NCI-H446 treated with DMSO at 0.1 percent for 48 hours (cell line): ENCODE results near the gene PCA3.

Experiments used
- DNase-seq: peaks from one replicate; lab custom pipeline; 2025; lab: John Stamatoyannopoulos, UW

Gene PCA3

DNA sequence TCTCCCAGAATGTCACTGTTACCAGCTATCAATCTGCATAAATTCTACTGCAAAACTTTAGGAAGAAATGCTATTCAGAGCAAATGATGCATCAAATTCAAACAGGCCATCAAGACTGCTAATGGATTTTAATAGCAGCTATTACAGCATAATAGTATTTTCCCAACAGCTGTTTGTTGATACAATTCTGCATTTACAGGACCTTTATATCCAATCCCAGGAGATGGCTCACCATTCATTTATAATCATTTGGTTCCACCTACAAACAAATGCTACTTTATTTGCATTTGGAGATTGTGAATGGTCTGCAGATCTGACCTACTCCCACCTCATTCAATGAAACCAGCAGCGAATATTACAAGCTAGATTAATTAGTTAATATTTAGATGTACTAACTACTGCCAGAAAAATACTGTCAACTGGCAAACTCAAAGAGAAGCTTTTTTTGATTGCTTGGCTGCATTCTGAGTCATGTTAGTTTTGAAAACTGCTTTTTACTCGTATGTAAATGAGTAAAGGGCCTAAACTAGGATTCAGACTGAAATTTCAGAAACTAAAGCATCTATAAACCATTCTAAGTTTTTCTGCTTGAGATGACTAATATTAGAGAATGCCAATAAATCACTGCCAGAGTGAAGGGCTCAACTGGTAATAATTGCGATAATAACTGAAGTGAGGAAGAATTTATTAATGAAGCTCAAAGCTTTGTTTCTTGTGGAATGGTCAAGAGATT is 7.1 kb upstream of the PCA3 start:
- DNase-seq, result no peak

DNA sequence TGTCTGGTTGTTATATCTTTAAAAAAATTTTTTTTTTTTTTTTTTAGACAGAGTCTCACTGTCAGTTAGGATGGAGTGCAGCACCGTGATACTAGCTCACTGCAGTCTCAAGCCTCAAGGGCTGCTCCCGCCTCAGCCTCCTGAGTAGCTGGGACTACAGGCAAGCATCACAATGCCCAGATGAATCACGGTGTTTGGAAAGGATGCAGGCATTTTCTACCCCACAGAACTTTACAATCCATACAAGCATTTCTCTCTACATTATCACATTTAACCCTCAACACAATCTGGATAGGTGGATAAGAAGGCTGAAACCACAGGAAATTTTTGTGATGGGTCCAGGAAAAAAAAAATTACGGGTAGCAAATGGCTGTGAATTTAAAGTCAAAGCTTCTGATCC is 5.8 kb upstream of the PCA3 start:
- DNase-seq, result no peak

GRCh38 chr9:76759732-76760131 is 4.5 kb upstream of the PCA3 start:
- no peak for DNase-seq

DNA sequence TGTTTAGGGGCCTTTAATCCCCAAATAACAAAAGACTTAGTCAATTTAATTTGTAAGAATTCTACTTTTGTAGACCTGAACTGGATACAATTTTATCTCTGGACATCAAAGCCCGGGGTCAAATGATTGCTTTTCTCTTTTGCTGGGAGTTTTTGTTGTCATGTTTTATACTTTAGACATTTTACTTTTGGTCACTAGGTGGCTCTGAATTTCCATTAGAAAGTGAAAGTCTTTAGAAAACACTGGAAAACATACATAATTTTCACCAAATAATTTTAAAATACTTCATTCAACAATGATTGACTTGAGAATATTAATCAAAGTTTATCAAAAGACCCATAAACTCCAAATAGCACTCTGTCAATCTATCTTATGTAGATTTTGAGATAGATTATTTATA is 2.8 kb upstream of the PCA3 start:
- DNase-seq, result no peak

DNA sequence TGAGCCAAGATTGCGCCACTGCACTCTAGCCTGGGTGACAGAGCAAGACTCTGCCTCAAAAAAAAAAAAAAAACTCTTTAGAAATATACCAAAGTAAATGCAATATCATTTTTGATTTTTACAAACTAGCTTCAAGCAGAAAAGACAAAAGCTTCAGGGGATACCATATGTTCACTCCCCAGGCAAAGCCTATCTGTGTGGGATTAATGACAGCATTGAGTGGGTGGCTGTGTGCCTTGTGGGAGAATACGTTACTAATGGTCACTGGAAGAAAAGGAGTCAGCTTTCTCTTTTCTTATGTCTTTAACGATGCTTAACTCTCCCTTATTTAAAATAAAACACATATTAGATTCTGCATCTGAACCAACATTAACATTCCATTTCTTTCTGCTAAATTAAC is 1.9 kb downstream of the PCA3 start:
- no peak for DNase-seq

GRCh38 chr9:76772686-76773445 is 8.6 kb downstream of the PCA3 start:
- DNase-seq, result no peak

- no peak for DNase-seq
These were observed 20.6 kb downstream of the PCA3 start for GRCh38 chr9:76784881-76785280.

- no peak for DNase-seq
These were observed 21.3 kb downstream of the PCA3 start for GRCh38 chr9:76785501-76785900.

GRCh38 chr9:76787677-76788076 is 23.4 kb downstream of the PCA3 start:
- DNase-seq, result no peak

GRCh38 chr9:76789840-76790239 is 25.6 kb downstream of the PCA3 start:
- no peak for DNase-seq

DNA sequence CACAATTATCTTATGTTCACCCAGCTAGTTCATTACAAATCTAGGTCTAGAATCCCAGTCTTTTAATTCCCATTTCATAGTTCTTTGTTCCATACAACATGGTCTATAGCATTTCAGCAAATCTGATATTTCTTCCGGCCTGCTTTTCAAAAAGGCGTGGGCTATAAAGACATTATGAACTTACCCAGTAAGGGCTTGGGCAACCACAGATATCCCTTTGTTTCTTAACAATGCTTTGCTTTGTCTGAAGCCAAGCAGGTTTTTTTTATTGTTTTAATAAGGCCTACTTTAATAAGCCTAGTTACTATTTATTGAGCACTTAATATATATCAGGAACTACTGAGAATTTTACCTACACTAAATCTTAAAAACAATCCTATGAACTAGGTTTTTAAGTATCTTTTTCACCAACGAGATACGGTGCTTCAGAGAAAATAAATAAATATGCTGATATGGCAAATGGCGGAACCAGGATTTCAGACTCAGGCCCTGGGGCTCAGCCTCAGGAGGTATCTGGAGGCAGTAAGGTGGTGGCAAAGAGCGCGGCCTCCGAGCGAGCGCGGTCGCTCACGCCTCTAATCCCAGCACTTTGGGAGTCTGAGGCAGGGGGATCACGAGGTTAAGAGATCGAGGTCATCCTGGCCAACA is 29.7 kb downstream of the PCA3 start:
- no peak for DNase-seq

DNA sequence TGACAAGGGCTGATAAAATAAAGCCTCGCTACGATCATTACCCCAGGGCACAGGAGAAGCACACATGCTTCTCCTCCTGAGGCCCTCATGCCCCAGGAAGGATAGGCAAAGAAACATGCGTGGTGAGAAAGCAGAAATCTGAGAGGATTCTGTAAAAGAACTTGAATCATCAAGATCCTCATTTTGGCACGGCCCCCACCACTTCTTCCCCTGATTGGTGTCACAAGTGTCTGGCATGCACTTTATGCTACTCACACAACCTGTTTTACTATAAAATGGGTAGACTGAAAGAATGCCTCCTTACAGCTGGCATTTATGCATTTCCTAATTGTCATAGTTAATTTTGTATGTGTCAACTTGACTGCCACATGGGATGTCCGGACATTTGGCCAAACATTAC is 32.1 kb downstream of the PCA3 start:
- DNase-seq, result no peak

DNA sequence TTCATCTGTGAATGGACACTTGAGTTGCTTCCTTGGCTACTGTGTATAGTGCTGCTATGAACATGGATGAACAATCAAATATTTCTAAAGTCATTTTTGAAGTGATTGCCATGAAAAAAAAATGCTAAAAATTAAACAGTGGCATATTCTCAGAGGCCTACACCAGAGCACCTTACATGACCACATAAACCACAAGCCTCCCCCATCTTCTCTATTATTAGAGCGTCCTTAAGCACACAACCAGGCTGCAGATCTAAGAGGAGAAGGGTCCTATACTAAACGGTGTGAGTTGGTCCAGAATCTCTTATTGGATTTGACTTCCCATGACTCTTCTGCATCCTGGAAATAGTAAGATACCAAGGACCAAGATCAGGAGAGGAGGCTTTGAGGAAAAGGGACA is 34.3 kb downstream of the PCA3 start:
- DNase-seq, result no peak

DNA sequence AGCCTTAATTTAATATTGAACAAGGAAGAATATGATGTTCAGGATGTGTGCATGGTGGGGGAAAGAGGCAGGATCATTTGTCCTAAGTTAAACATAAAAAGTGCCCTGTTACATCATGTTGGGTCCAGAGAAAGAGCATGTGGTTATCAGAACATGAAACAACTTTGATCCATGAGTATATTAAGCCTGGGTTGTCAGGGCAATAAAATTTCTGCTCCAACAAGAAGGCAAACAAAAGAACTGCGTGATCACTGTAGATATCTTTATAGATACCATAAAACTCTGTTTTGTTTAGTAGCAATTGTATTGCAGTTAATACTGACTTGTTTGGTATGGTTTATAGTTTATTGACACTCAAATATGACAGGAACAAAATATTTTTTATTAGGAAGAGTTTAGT is 35.2 kb downstream of the PCA3 start:
- no peak for DNase-seq

GRCh38 chr9:76800901-76801300 is 36.7 kb downstream of the PCA3 start:
- DNase-seq, result no peak

DNA sequence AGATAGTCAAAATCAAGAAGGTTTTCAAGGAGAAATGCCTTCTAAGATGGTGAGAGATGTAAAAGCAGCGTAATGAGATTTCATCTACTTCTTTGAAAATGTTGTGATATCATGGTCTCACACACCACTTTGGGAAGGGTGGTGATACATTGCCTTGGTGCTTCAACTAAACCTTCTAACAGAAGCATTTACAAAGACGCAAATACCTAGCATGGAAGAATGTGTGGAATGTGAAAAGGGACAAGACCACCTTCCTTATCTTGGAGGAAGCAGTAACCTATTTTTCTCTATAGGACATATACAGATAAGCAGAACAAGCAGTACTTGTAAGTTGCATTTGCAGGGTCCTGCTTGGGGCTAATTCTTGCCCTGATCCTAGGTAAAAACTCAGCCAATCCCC is 38.8 kb downstream of the PCA3 start:
- DNase-seq, result no peak

DNA sequence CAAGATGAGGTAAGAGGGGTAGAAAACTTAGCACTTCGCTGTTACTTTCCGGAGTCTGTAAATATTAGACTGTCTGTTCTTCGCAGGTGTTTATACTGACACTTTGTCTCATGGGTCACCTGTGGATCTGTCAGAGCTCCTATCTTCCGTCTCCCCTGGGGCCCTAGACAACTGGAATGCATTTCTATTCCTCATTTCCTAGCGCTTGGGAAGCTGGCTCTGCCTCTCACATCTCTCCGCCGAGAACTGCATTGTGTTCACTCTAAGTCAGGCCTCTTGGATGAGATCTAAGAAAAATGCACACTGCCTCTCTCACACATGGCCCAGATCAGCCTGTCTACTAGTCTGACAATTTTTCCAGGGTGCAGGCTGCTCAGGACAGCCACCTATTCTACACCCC is 39.5 kb downstream of the PCA3 start:
- no peak for DNase-seq

DNA sequence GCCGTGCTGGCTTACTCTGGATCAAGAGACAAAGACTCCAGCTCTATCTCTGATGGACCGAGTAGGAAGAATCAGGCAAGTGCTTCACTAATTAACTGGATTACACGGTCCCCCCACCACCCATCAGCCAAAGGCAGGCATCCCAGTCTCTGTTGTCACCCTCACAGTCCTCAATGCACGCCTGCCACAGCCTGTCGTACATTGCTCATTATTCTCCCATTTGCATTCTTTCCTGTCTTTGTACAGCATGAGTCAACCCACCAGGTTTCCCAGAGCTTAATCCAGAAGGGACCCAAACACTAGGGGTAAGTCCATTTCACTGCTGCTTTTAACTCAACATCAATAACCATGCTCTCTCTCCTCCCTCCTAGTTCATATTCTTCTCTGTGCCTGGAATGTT is 44.4 kb downstream of the PCA3 start:
- no peak for DNase-seq

DNA sequence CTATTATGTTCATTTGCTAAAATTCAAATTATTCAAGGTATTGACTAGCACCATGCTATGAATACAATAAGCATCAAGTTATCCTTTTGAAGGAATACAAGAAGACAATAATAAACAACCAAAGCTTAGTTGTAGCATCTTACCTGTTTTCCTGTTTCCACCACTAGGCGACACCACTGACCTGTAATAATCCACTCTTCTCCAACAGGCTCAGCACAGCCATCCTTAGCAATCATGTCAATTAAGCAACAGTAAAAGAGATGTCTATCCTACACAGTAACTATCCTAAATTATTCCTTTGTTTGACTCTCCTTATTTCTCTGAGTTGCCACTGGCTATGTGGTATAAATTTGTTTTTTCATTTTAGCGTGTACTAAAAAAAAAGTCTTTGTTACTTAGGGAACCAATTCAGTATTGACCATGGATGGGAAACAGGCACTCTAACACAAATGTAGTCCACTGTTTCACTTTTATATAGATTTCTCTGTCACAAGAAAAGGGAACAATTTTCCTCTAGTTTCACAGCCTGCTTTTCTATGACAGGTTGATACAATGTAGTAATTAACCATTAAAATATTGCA is 46.2 kb downstream of the PCA3 start:
- DNase-seq, result no peak

- DNase-seq, result no peak
These were observed 48.4 kb downstream of the PCA3 start for GRCh38 chr9:76812591-76812990.

DNA sequence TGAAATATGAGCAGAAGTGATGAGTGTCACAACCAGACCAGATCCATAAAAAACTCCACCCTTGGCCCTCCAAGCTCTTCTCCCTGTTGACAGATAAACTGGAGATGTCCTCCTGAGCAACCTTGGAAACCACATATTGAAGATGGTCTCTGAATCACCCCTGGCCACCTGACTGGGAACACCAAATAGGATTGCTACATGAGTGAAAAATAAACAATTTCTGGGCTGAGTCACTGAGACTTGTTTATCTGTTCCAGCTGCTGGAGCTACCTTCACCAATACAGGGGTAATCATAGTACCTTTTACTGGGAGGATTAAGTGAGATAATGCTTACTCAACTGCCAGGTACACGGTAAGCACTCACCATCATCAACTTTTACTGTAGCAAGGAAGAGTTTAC is 53.3 kb downstream of the PCA3 start:
- no peak for DNase-seq

GRCh38 chr9:76818271-76818670 is 54.0 kb downstream of the PCA3 start:
- DNase-seq, result peak; percentile 70

DNA sequence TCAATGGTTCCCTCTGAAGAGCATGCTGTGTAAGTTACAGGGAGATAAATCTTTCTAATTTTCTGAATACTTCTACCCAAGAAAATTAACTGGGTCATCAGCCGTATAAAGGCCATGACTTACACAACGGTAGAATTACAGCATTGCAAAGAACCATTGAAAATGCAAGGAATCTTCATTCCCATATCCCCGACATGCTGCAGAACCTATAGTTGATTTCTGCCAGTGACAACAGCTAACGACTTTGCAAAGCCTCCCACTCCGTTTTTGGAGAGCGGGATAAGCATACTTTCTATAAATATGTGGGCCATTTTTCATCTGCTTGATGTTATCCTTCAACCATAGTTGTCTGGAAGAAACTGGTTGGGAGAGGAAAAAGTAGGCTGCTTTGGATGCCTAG is 56.2 kb downstream of the PCA3 start:
- no peak for DNase-seq
